Glutamatergic neuron (in vitro differentiated cells): ENCODE data around the gene RGS17. TPM values are rescaled to one million over a fixed set of nuclear protein-coding genes. Genes with fewer than 3 reads are reported as not detected.
"Not testable (repeated sequence)": the region's sequence is repeated elsewhere in the genome, so short reads cannot be mapped to it uniquely, and the experiment has no call there.

Experiments used
- DNase-seq: peaks from one replicate; pipeline ENCODE4 v3.0.0; 2022
- H3K27ac Mint-ChIP-seq: one replicate; pipeline ENCODE4 v1.8.0; 2020; ENCODE audit warnings: mild to moderate bottlenecking, mixed read lengths, inconsistent platforms; ENCODE audit not compliant: unreplicated experiment
- H3K27me3 Mint-ChIP-seq: one replicate; pipeline ENCODE4 v1.8.0; 2020; ENCODE audit warnings: mild to moderate bottlenecking, moderate library complexity, mixed read lengths, inconsistent platforms; ENCODE audit not compliant: unreplicated experiment
- H3K36me3 Mint-ChIP-seq: one replicate; pipeline ENCODE4 v1.8.0; 2020; ENCODE audit warnings: mild to moderate bottlenecking, mixed read lengths, inconsistent platforms; ENCODE audit not compliant: unreplicated experiment
- H3K4me1 Mint-ChIP-seq: one replicate; pipeline ENCODE4 v1.8.0; 2020; ENCODE audit warnings: mild to moderate bottlenecking, low read depth, mixed read lengths, inconsistent platforms; ENCODE audit not compliant: unreplicated experiment
- H3K4me3 Mint-ChIP-seq: one replicate; pipeline ENCODE4 v1.8.0; 2020; ENCODE audit warnings: mild to moderate bottlenecking, mixed read lengths, inconsistent platforms; ENCODE audit not compliant: unreplicated experiment
- H3K9me3 Mint-ChIP-seq: one replicate; pipeline ENCODE4 v1.8.0; 2020; ENCODE audit warnings: mild to moderate bottlenecking, moderate library complexity, mixed read lengths, inconsistent platforms; ENCODE audit not compliant: unreplicated experiment
- CTCF ChIP-seq: fragments of 200-600 bp; sonication (generic); IDR thresholded peaks from one replicate; pipeline ENCODE4 v1.5.0; 2021; ENCODE audit not compliant: partially characterized antibody, unreplicated experiment
- total RNA-seq: library from RNA; stranded (reverse); fragmentation: NEBNext Ultra II Directional; extraction: Animal tissue kit (Norgen Biotek cat#: 25700); gene quantifications from one replicate; pipeline ENCODE4 v1.2.1, GENCODE V29; 2021; ENCODE audit not compliant: unreplicated experiment

The RGS17 gene
- total RNA-seq, 1 donor from 2014 or later, result 11.5 TPM

DNA sequence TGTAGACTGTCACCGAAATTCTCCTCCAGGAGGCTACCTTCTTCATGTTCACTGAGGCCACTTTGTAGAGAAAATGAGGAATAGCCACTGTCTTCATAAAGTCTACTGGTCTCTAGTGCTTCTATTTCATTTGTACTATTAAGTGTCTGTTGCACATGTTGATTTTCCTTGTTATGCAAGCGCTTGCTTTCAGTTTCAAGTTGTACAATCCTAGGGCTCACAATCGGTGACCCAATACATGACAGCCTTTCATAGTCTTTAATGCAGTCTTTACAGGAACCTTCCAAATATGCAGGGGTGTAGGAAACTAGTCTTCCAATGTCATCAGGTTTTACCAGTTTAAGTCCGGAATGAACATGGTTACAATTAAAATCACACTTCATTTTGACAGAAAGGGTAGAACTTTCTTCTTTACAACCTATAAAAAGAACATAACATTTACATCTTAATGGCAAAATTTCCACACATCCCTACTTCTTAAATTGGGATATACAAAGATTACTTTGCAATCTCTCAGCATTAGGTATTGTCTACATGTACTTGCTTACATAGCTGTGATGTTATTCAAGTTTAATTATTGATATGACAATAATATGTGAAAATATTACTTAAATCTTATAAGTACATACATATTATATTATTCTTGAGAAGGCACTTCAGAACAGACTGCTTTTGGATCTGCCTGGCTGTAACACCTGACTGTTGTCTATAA lies 155.7 kb downstream of the RGS17 start:
- TF ChIP-seq CTCF, result no peak
- no peak for DNase-seq
- no peak overlapping the region for H3K4me3 Mint-ChIP-seq
- H3K4me1 Mint-ChIP-seq, result peaks cover 20% of the 10 kb centered on the region
- no peaks in the 10 kb centered on the region for H3K27me3 Mint-ChIP-seq
- H3K9me3 Mint-ChIP-seq, result no peaks in the 10 kb centered on the region
- H3K36me3 Mint-ChIP-seq, result no peaks in the 10 kb centered on the region
- no peak overlapping the region for H3K27ac Mint-ChIP-seq

GRCh38 chr6:152973916-152974315 lies 157.2 kb downstream of the RGS17 start:
- no peak for DNase-seq
- H3K27ac Mint-ChIP-seq, result no peak overlapping the region
- no peaks in the 10 kb centered on the region for H3K27me3 Mint-ChIP-seq
- peaks cover 6% of the 10 kb centered on the region for H3K36me3 Mint-ChIP-seq
- no peaks in the 10 kb centered on the region for H3K9me3 Mint-ChIP-seq
- no peak overlapping the region for H3K4me3 Mint-ChIP-seq
- H3K4me1 Mint-ChIP-seq, result peaks cover 15% of the 10 kb centered on the region
- no peak for TF ChIP-seq CTCF

GRCh38 chr6:152969688-152970418 lies 161.2 kb downstream of the RGS17 start:
- Mint-ChIP-seq H3K9me3 (peaks cover 6% of the 10 kb centered on the region), H3K27me3 (no peaks in the 10 kb centered on the region), H3K36me3 (peaks cover 7% of the 10 kb centered on the region), H3K4me1 (no peaks in the 10 kb centered on the region), H3K27ac (no peak overlapping the region), H3K4me3 (no peak overlapping the region)
- TF ChIP-seq CTCF, result no peak
- no peak for DNase-seq

DNA sequence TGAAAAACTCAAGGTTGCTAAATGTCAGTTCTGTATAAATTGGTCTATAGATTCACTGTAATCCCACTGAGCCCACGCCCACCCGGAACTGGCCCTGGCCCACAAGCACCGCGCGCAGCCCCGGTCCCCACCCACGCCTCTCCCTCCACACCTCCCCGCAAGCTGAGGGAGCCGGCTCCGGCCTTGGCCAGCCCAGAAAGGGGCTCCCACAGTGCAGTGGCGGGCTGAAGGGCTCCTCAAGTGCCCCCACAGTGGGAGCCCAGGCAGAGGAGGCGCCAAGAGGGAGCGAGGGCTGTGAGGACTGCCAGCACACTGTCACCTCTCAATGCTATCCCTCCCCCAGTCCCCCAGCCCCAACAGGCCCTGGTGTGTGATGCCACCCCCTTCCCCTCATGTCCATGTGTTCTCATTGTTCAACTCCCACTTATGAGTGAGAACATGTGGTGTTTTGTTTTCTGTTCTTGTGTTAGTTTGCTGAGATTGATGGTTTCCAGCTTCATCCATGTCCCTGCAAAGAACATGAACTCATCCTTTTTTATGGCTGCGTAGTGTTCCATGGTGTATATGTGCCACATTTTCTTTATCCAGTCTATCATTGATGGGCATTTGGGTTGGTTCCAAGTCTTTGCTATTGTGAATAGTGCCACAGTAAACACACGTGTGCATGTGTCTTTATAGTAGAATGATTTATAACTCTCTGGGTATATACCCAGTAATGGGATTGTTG lies 164.8 kb downstream of the RGS17 start:
- not testable (repeated sequence) for H3K4me1 Mint-ChIP-seq, H3K27ac Mint-ChIP-seq, H3K36me3 Mint-ChIP-seq, H3K4me3 Mint-ChIP-seq, DNase-seq, H3K27me3 Mint-ChIP-seq, H3K9me3 Mint-ChIP-seq

- Mint-ChIP-seq H3K9me3 (peaks cover 1% of the 10 kb centered on the region), H3K4me1 (no peaks in the 10 kb centered on the region), H3K36me3 (no peaks in the 10 kb centered on the region), H3K27ac (no peak overlapping the region), H3K4me3 (no peak overlapping the region), H3K27me3 (peaks cover 2% of the 10 kb centered on the region)
- no peak for TF ChIP-seq CTCF
- no peak for DNase-seq
These were observed 171.7 kb downstream of the RGS17 start for GRCh38 chr6:152959333-152959732.
